ENCODE data around the gene OGFOD1. TPM values are rescaled to one million over a fixed set of nuclear protein-coding genes. Genes with fewer than 3 reads are reported as not detected.

OGFOD1 gene
- total RNA-seq, 1 experiment from 2014 or later: 55.5 TPM

GRCh38 chr16:56478281-56479049 is 27.1 kb downstream of the OGFOD1 start:
- ATAC-seq: no peak
- no peak overlapping the region for H3K4me3 ChIP-seq (ENCODE audit: low read length)
- intact Hi-C loops (cut with micrococcal nuclease): no loop called here
- H3K9me2 ChIP-seq (replicated peaks; ENCODE audit: low read length): no peaks in the 10 kb centered on the region
- no peak overlapping the region for H3K27ac ChIP-seq (ENCODE audit: low read length)
- no peak overlapping the region for H3K9ac ChIP-seq (ENCODE audit: low read length)
- no TSS peak for BruUV-seq (replicated peaks)
- H3K4me1 ChIP-seq (ENCODE audit: insufficient read depth, low read length): peaks cover 12% of the 10 kb centered on the region
- no peak for TF ChIP-seq CTCF (conservative IDR thresholded peaks at IDR 0.05; ENCODE audit: low read depth, low read length)
- TF ChIP-seq EZH2 (IDR thresholded peaks at IDR 0.05; ENCODE audit: low read length, unreplicated experiment): no peak
- TF ChIP-seq EZH2phosphoT487 (IDR thresholded peaks at IDR 0.05; ENCODE audit: borderline replicate concordance, low read length): no peak
- ChIA-PET CTCF (no interaction called here), POLR2A (ENCODE audit: unreplicated experiment) (no interaction called here)
- no peak for DNase-seq
- no peaks in the 10 kb centered on the region for H3K9me3 ChIP-seq (ENCODE audit: low read length)
- H3K36me3 ChIP-seq (ENCODE audit: low read depth, low read length): peaks cover 36% of the 10 kb centered on the region
- H3K4me2 ChIP-seq (ENCODE audit: low read length): no peak overlapping the region
- no peaks in the 10 kb centered on the region for H4K20me1 ChIP-seq (ENCODE audit: low read length)
- H2AFZ ChIP-seq (ENCODE audit: low read length): no peak overlapping the region
- no peaks in the 10 kb centered on the region for H3K79me2 ChIP-seq (ENCODE audit: low read length)
- no peaks in the 10 kb centered on the region for H3F3A ChIP-seq (ENCODE audit: low read length, unreplicated experiment)
- no peaks in the 10 kb centered on the region for H3K27me3 ChIP-seq (ENCODE audit: low read length)

GRCh38 chr16:56479469-56479868 is 28.1 kb downstream of the OGFOD1 start:
- DNase-seq: no peak
- H3K27ac ChIP-seq (ENCODE audit: low read length): no peak overlapping the region
- no peak overlapping the region for H3K4me2 ChIP-seq (ENCODE audit: low read length)
- no peak for ATAC-seq
- no peak overlapping the region for H3K4me3 ChIP-seq (ENCODE audit: low read length)
- no peaks in the 10 kb centered on the region for H3K9me3 ChIP-seq (ENCODE audit: low read length)
- H3K36me3 ChIP-seq (ENCODE audit: low read depth, low read length): peaks cover 38% of the 10 kb centered on the region
- TF ChIP-seq CTCF (conservative IDR thresholded peaks at IDR 0.05; ENCODE audit: low read depth, low read length) (no peak), EZH2 (IDR thresholded peaks at IDR 0.05; ENCODE audit: low read length, unreplicated experiment) (no peak), EZH2phosphoT487 (IDR thresholded peaks at IDR 0.05; ENCODE audit: borderline replicate concordance, low read length) (no peak)
- no peak overlapping the region for H3K9ac ChIP-seq (ENCODE audit: low read length)
- ChIA-PET POLR2A (ENCODE audit: unreplicated experiment) (no interaction called here), CTCF (no interaction called here)
- H3K4me1 ChIP-seq (ENCODE audit: insufficient read depth, low read length): peaks cover 12% of the 10 kb centered on the region
- no peaks in the 10 kb centered on the region for H3K9me2 ChIP-seq (replicated peaks; ENCODE audit: low read length)
- H4K20me1 ChIP-seq (ENCODE audit: low read length): no peaks in the 10 kb centered on the region
- H3K27me3 ChIP-seq (ENCODE audit: low read length): no peaks in the 10 kb centered on the region
- no peak overlapping the region for H2AFZ ChIP-seq (ENCODE audit: low read length)
- intact Hi-C loops (cut with micrococcal nuclease): no loop called here
- BruUV-seq (replicated peaks): no TSS peak
- H3F3A ChIP-seq (ENCODE audit: low read length, unreplicated experiment): no peaks in the 10 kb centered on the region
- H3K79me2 ChIP-seq (ENCODE audit: low read length): no peaks in the 10 kb centered on the region

- H3K36me3 ChIP-seq (ENCODE audit: low read depth, low read length): peaks cover 25% of the 10 kb centered on the region
- no peaks in the 10 kb centered on the region for H3K27me3 ChIP-seq (ENCODE audit: low read length)
- H3K4me2 ChIP-seq (ENCODE audit: low read length): no peak overlapping the region
- intact Hi-C loops (cut with micrococcal nuclease): no loop called here
- H3K9ac ChIP-seq (ENCODE audit: low read length): no peak overlapping the region
- no peak for TF ChIP-seq EZH2 (IDR thresholded peaks at IDR 0.05; ENCODE audit: low read length, unreplicated experiment)
- no peak for TF ChIP-seq CTCF (conservative IDR thresholded peaks at IDR 0.05; ENCODE audit: low read depth, low read length)
- no peak for TF ChIP-seq EZH2phosphoT487 (IDR thresholded peaks at IDR 0.05; ENCODE audit: borderline replicate concordance, low read length)
- H3K4me3 ChIP-seq (ENCODE audit: low read length): no peak overlapping the region
- H3K9me3 ChIP-seq (ENCODE audit: low read length): no peaks in the 10 kb centered on the region
- POLR2A ChIA-PET (ENCODE audit: unreplicated experiment): interaction anchor here (0.6 kb wide), 1 partner anchor 325 kb away, joined by 4 read pairs; no protein-coding TSS in a partner anchor
- CTCF ChIA-PET: no interaction called here
- H3K9me2 ChIP-seq (replicated peaks; ENCODE audit: low read length): no peaks in the 10 kb centered on the region
- no TSS peak for BruUV-seq (replicated peaks)
- peaks cover 12% of the 10 kb centered on the region for H3K4me1 ChIP-seq (ENCODE audit: insufficient read depth, low read length)
- no peak overlapping the region for H2AFZ ChIP-seq (ENCODE audit: low read length)
- no peak overlapping the region for H3K27ac ChIP-seq (ENCODE audit: low read length)
- H3F3A ChIP-seq (ENCODE audit: low read length, unreplicated experiment): no peaks in the 10 kb centered on the region
- DNase-seq: no peak
- ATAC-seq: no peak
- H4K20me1 ChIP-seq (ENCODE audit: low read length): no peaks in the 10 kb centered on the region
- no peaks in the 10 kb centered on the region for H3K79me2 ChIP-seq (ENCODE audit: low read length)
These were observed 29.6 kb downstream of the OGFOD1 start for GRCh38 chr16:56480776-56481467.

Measured in PC-3 (cell line).